Measurements from ENCODE around the gene ASAP2.

ASAP2 gene

DNA sequence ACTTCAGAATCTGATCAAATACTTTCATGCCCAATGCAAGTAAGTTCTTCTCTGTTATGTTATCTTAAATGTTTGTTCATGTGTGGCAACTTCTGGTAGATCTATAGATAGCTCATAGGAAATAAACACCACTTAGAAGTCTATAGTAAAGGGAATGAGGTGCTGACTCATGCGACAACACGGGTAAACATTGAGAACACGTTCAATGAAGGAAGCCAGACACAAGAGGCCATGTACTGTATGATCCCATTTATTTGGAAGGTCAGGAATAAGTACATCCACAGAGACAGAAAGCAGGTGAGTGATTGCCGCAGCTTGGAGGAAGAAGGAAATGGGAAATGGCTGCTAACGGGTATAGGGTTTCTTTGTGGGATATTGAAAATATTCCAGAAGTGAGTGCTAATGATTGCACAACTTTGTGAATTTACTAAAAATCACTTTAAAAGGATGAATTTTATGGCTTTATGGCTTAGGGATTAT, 121.3 kb downstream of the ASAP2 start:
- Histone ChIP-seq H3K4me3 (ENCODE audit: low read depth in 1 of 2, low read length in 2 of 2) (no peak overlapping the region), H3K79me2 (ENCODE audit: insufficient read depth, low read length) (no peaks in the 10 kb centered on the region), H3K27me3 (ENCODE audit: insufficient read depth, low read length, poor library complexity) (no peaks in the 10 kb centered on the region), H3K36me3 (ENCODE audit: insufficient read depth, low read length) (peaks cover 36% of the 10 kb centered on the region), H2AFZ (ENCODE audit: low read depth, low read length) (no peak overlapping the region), H3K4me2 (ENCODE audit: insufficient read depth, low read length) (no peak overlapping the region), H3K27ac (ENCODE audit: low read length) (no peak overlapping the region), H3K9ac (ENCODE audit: low read depth, low read length) (no peak overlapping the region), H3K9me3 (ENCODE audit: insufficient read depth, low read length, severe bottlenecking) (no peaks in the 10 kb centered on the region), H4K20me1 (ENCODE audit: insufficient read depth, low read length) (no peaks in the 10 kb centered on the region), H3K4me1 (ENCODE audit: insufficient read depth, low read length) (no peaks in the 10 kb centered on the region)
- TF ChIP-seq, protein P1, sequence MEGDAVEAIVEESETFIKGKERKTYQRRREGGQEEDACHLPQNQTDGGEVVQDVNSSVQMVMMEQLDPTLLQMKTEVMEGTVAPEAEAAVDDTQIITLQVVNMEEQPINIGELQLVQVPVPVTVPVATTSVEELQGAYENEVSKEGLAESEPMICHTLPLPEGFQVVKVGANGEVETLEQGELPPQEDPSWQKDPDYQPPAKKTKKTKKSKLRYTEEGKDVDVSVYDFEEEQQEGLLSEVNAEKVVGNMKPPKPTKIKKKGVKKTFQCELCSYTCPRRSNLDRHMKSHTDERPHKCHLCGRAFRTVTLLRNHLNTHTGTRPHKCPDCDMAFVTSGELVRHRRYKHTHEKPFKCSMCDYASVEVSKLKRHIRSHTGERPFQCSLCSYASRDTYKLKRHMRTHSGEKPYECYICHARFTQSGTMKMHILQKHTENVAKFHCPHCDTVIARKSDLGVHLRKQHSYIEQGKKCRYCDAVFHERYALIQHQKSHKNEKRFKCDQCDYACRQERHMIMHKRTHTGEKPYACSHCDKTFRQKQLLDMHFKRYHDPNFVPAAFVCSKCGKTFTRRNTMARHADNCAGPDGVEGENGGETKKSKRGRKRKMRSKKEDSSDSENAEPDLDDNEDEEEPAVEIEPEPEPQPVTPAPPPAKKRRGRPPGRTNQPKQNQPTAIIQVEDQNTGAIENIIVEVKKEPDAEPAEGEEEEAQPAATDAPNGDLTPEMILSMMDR (IDR thresholded peaks at IDR 0.05; ENCODE audit: borderline replicate concordance, extremely low read depth, low read length, poor library complexity, severe bottlenecking) = no peak
- TF ChIP-seq EZH2 (IDR thresholded peaks at IDR 0.05; ENCODE audit: borderline replicate concordance, low read depth, low read length, severe bottlenecking) = no peak
- DNase-seq (no peak), ATAC-seq (ENCODE audit: insufficient read depth, low read depth) (no peak)

GRCh38 chr2:9328931-9329330, 122.3 kb downstream of the ASAP2 start:
- H3K4me3 ChIP-seq (ENCODE audit: low read depth in 1 of 2, low read length in 2 of 2) = no peak overlapping the region
- TF ChIP-seq EZH2 (IDR thresholded peaks at IDR 0.05; ENCODE audit: borderline replicate concordance, low read depth, low read length, severe bottlenecking) = no peak
- TF ChIP-seq, protein P1 (IDR thresholded peaks at IDR 0.05; ENCODE audit: borderline replicate concordance, extremely low read depth, low read length, poor library complexity, severe bottlenecking) = no peak
- ATAC-seq (ENCODE audit: insufficient read depth, low read depth) (no peak), DNase-seq (no peak)
- no peaks in the 10 kb centered on the region for H4K20me1 ChIP-seq (ENCODE audit: insufficient read depth, low read length)
- H3K27me3 ChIP-seq (ENCODE audit: insufficient read depth, low read length, poor library complexity) = no peaks in the 10 kb centered on the region
- H3K36me3 ChIP-seq (ENCODE audit: insufficient read depth, low read length) = peaks cover 26% of the 10 kb centered on the region; the same call in 1 of the 2 replicates
- no peak overlapping the region for H2AFZ ChIP-seq (ENCODE audit: low read depth, low read length)
- no peak overlapping the region for H3K27ac ChIP-seq (ENCODE audit: low read length)
- no peaks in the 10 kb centered on the region for H3K4me1 ChIP-seq (ENCODE audit: insufficient read depth, low read length)
- no peak overlapping the region for H3K4me2 ChIP-seq (ENCODE audit: insufficient read depth, low read length)
- no peaks in the 10 kb centered on the region for H3K79me2 ChIP-seq (ENCODE audit: insufficient read depth, low read length)
- no peaks in the 10 kb centered on the region for H3K9me3 ChIP-seq (ENCODE audit: insufficient read depth, low read length, severe bottlenecking)
- H3K9ac ChIP-seq (ENCODE audit: low read depth, low read length) = no peak overlapping the region

GRCh38 chr2:9329497-9329896, 122.9 kb downstream of the ASAP2 start:
- no peak for ATAC-seq (ENCODE audit: insufficient read depth, low read depth)
- no peak overlapping the region for H3K27ac ChIP-seq (ENCODE audit: low read length)

More at GRCh38 chr2:9329497-9329896, 122.9 kb downstream of the ASAP2 start:
- Histone ChIP-seq H2AFZ (ENCODE audit: low read depth, low read length) (no peak overlapping the region), H3K27me3 (ENCODE audit: insufficient read depth, low read length, poor library complexity) (no peaks in the 10 kb centered on the region), H3K9ac (ENCODE audit: low read depth, low read length) (no peak overlapping the region), H3K4me1 (ENCODE audit: insufficient read depth, low read length) (no peaks in the 10 kb centered on the region), H3K4me3 (ENCODE audit: low read depth in 1 of 2, low read length in 2 of 2) (no peak overlapping the region), H3K36me3 (ENCODE audit: insufficient read depth, low read length) (peaks cover 22% of the 10 kb centered on the region; the same call in 1 of the 2 replicates), H3K9me3 (ENCODE audit: insufficient read depth, low read length, severe bottlenecking) (no peaks in the 10 kb centered on the region), H3K4me2 (ENCODE audit: insufficient read depth, low read length) (no peak overlapping the region), H3K79me2 (ENCODE audit: insufficient read depth, low read length) (no peaks in the 10 kb centered on the region), H4K20me1 (ENCODE audit: insufficient read depth, low read length) (no peaks in the 10 kb centered on the region)
- DNase-seq = no peak
- TF ChIP-seq EZH2 (IDR thresholded peaks at IDR 0.05; ENCODE audit: borderline replicate concordance, low read depth, low read length, severe bottlenecking) = no peak
- TF ChIP-seq, protein P1 (IDR thresholded peaks at IDR 0.05; ENCODE audit: borderline replicate concordance, extremely low read depth, low read length, poor library complexity, severe bottlenecking) = no peak
